CD8-positive, alpha-beta memory T cell (primary cell): Measurements from ENCODE around the gene GLCE. TPM values are rescaled to one million over a fixed set of nuclear protein-coding genes. Genes with fewer than 3 reads are reported as not detected.

Source experiments
- CTCF ChIA-PET: fragments of 350-600 bp; sonication (Branson Sonifier 250); formaldehyde crosslinking; loops from one replicate; lab custom pipeline; 2021; ENCODE audit warnings: antibody characterized with exemption; lab: Charles Lee
- POLR2A ChIA-PET: fragments of 350-600 bp; sonication (Branson Sonifier 250); formaldehyde crosslinking; loops from one replicate; lab custom pipeline; 2021; ENCODE audit warnings: antibody characterized with exemption; lab: Charles Lee
- DNase-seq, 5 donors: peaks; one replicate each; pipeline versions ENCODE4 v3.0.0 to v3.0.0-alpha.2; 2020 to 2022; ENCODE audit warnings: mixed read lengths in 1 of 5
- H3K27ac ChIP-seq: one replicate; pipeline ENCODE4 v1.7.0; 2013; ENCODE audit warnings: low read depth, mild to moderate bottlenecking, low read length, moderate library complexity
- H3K27me3 ChIP-seq: 2 replicates; pipeline ENCODE4 v1.7.0; 2013; ENCODE audit warnings: low read length, mild to moderate bottlenecking; ENCODE audit not compliant: insufficient read depth, poor library complexity, severe bottlenecking
- H3K36me3 ChIP-seq: 2 replicates; pipeline ENCODE4 v1.7.0; 2013; ENCODE audit warnings: mild to moderate bottlenecking, low read length, moderate library complexity; ENCODE audit not compliant: insufficient read depth
- H3K4me1 ChIP-seq: 2 replicates; pipeline ENCODE4 v1.7.0; 2013; ENCODE audit warnings: mild to moderate bottlenecking, low read length, moderate library complexity; ENCODE audit not compliant: insufficient read depth
- H3K4me3 ChIP-seq: 2 replicates; pipeline ENCODE4 v1.7.0; 2013; ENCODE audit warnings: mild to moderate bottlenecking, low read length
- H3K9me3 ChIP-seq: 2 replicates; pipeline ENCODE4 v1.7.0; 2013; ENCODE audit warnings: mild to moderate bottlenecking, low read length
- H3K27ac Mint-ChIP-seq, 8 donors: one replicate each; pipeline ENCODE4 v1.8.0; 2020 to 2021; ENCODE audit warnings: mixed read lengths in 8 of 8, mild to moderate bottlenecking in 6 of 8, inconsistent platforms in 3 of 8, moderate library complexity in 3 of 8
- H3K27me3 Mint-ChIP-seq, 2 donors: one replicate each; pipeline ENCODE4 v1.8.0; 2020 to 2021; ENCODE audit warnings: mixed read lengths in 2 of 2, mild to moderate bottlenecking in 1 of 2, moderate library complexity in 1 of 2
- H3K36me3 Mint-ChIP-seq, 3 donors: one replicate each; pipeline ENCODE4 v1.8.0; 2020 to 2021; ENCODE audit warnings: mixed read lengths in 3 of 3, inconsistent platforms in 1 of 3, mild to moderate bottlenecking in 1 of 3
- H3K4me1 Mint-ChIP-seq, 3 donors: one replicate each; pipeline ENCODE4 v1.8.0; 2020 to 2021; ENCODE audit warnings: mixed read lengths in 3 of 3, inconsistent platforms in 1 of 3, mild to moderate bottlenecking in 1 of 3
- H3K4me3 Mint-ChIP-seq, 7 donors: one replicate each; pipeline ENCODE4 v1.8.0; 2020 to 2021; ENCODE audit warnings: mixed read lengths in 7 of 7, mild to moderate bottlenecking in 6 of 7, moderate library complexity in 4 of 7, inconsistent platforms in 2 of 7
- H3K9me3 Mint-ChIP-seq, 5 donors: one replicate each; pipeline ENCODE4 v1.8.0; 2020 to 2022; ENCODE audit warnings: mixed read lengths in 5 of 5, mild to moderate bottlenecking in 3 of 5, moderate library complexity in 2 of 5, inconsistent platforms in 1 of 5
- polyA plus RNA-seq: library from polyadenylated mRNA; unstranded; fragments of 300-500 nt; fragmentation: Illumina TruSeq; gene quantifications from one replicate; pipeline ENCODE4 v1.2.3, GENCODE V29; 2021
- total RNA-seq, 2 experiments: library from RNA; stranded (reverse); gene quantifications; one replicate each; pipeline ENCODE4 v1.2.3, GENCODE V29; 2021

The GLCE gene
- total and polyA plus RNA-seq, 3 experiments from 2014 or later = 5.4 to 8.4 (median 5.7) TPM

- CTCF ChIA-PET = no interaction called here
Measured at GRCh38 chr15:69131362-69132220, 28.8 kb upstream of the GLCE start.

GRCh38 chr15:69132430-69132829 is 28.0 kb upstream of the GLCE start:
- H3K9me3 Mint-ChIP-seq = no peaks in the 10 kb centered on the region
- Histone ChIP-seq H3K4me1 (no peaks in the 10 kb centered on the region), H3K36me3 (no peaks in the 10 kb centered on the region), H3K4me3 (no peak overlapping the region), H3K27ac (no peak overlapping the region), H3K27me3 (no peaks in the 10 kb centered on the region), H3K9me3 (no peaks in the 10 kb centered on the region)
- H3K27me3 Mint-ChIP-seq = peaks cover 6 to 11% of the 10 kb centered on the region in 2 donors
- H3K4me3 Mint-ChIP-seq = no peak overlapping the region
- H3K36me3 Mint-ChIP-seq = no peaks in the 10 kb centered on the region
- ChIA-PET CTCF (no interaction called here), POLR2A (no interaction called here)
- no peak overlapping the region for H3K27ac Mint-ChIP-seq
- no peaks in the 10 kb centered on the region for H3K4me1 Mint-ChIP-seq
- no peak for DNase-seq

More at GRCh38 chr15:69131362-69132220, 28.8 kb upstream of the GLCE start:
- Histone ChIP-seq H3K4me1 (no peaks in the 10 kb centered on the region), H3K9me3 (no peaks in the 10 kb centered on the region), H3K4me3 (no peak overlapping the region), H3K27me3 (no peaks in the 10 kb centered on the region), H3K27ac (no peak overlapping the region), H3K36me3 (no peaks in the 10 kb centered on the region)
- H3K4me3 Mint-ChIP-seq = no peak overlapping the region
- no peak overlapping the region for H3K27ac Mint-ChIP-seq
- peaks cover 3% of the 10 kb centered on the region in 2 donors for H3K27me3 Mint-ChIP-seq
- no peaks in the 10 kb centered on the region for H3K4me1 Mint-ChIP-seq
- H3K9me3 Mint-ChIP-seq = no peaks in the 10 kb centered on the region
- no peak for DNase-seq
- H3K36me3 Mint-ChIP-seq = no peaks in the 10 kb centered on the region
- POLR2A ChIA-PET = no interaction called here

DNA sequence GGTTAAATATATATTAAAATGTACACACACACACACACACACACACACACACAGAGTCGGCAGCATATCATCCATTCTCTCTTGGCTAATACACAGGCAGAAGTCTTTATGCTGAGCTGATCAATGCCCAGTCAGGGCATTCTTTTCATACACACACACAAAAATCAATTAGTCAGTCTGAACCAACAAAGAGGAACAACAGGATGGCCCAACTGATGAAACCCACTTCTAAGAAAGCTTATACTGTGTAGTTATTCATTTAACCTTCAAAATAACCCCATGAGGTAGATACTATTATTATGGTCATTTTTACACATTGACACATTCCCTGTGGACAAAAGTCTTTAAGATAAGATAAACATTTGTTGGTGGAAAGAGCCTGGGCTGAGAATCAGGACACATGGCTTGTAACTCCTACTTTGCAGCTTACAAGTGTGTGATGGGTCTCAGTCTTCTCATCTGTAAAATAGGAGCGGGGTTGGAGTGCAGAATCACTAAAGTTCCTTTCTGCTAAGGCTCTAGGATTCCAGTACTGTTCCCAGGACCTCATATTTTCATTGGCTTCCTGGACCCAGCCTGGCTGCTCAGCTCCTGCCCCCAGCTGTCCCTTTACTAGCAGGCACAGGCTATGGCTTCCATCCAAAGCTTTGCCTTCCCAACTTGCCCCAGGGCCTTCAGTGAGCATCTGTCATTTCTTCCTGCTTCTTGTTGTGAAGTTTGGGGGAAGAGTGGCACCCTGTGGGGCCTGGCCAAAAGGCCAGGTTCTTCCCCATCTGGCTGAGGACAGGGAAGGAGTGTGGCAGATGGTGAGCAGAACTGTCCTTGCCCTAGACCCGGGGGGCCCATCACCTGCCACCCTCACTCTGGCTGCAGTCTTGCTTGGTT is 27.2 kb upstream of the GLCE start:
- no peak overlapping the region for H3K4me3 Mint-ChIP-seq
- no peaks in the 10 kb centered on the region for H3K4me1 ChIP-seq
- no peaks in the 10 kb centered on the region for H3K9me3 Mint-ChIP-seq
- H3K4me1 Mint-ChIP-seq = no peaks in the 10 kb centered on the region
- H3K4me3 ChIP-seq = no peak overlapping the region
- no peaks in the 10 kb centered on the region for H3K27me3 ChIP-seq
- H3K9me3 ChIP-seq = no peaks in the 10 kb centered on the region
- DNase-seq = no peak
- ChIA-PET POLR2A (no interaction called here), CTCF (no interaction called here)
- H3K27ac ChIP-seq = no peak overlapping the region
- H3K27me3 Mint-ChIP-seq = peaks cover 11 to 13% of the 10 kb centered on the region in 2 donors
- H3K27ac Mint-ChIP-seq = peak overlapping the region in 1 of 8 donors; percentile 17
- no peaks in the 10 kb centered on the region for H3K36me3 Mint-ChIP-seq
- no peaks in the 10 kb centered on the region for H3K36me3 ChIP-seq

DNA sequence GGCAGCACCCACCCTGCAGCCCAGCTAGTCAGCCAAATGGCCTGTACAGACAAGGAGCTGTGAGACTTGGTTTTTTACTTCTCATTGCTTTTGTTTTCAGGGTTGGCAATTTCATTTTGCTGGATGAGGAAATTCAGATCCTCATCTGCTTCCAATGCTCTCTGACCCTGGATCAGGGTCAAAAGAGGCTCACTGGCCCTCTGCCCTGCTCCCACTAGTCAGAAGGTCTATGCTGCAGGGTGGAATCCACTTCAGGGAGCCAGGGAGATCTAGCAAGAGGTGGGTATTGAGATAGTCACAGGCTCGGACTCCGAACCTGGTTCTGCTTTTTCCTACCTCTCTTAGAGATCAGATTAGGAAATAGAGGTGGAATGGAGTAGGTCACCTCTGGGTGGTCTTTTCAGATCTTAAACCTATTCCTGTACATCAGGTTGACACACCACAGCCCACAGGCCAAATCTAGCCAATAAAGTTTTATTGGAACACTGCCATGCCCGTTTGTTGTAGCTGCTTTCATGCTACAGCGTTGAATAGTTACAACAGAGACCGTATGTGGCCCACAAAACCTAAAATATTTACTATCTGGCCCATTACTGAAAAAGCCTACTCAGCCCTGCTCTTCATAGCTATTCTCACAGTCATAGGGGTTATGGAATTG is 26.4 kb upstream of the GLCE start:
- ChIA-PET POLR2A (no interaction called here), CTCF (no interaction called here)
- Histone ChIP-seq H3K27ac (no peak overlapping the region), H3K27me3 (no peaks in the 10 kb centered on the region), H3K36me3 (no peaks in the 10 kb centered on the region), H3K4me1 (no peaks in the 10 kb centered on the region), H3K9me3 (no peaks in the 10 kb centered on the region), H3K4me3 (no peak overlapping the region)
- Mint-ChIP-seq H3K4me3 (no peak overlapping the region), H3K27ac (no peak overlapping the region), H3K36me3 (no peaks in the 10 kb centered on the region), H3K9me3 (no peaks in the 10 kb centered on the region), H3K27me3 (peaks cover 11 to 18% of the 10 kb centered on the region in 2 donors), H3K4me1 (no peaks in the 10 kb centered on the region)
- DNase-seq = no peak

DNA sequence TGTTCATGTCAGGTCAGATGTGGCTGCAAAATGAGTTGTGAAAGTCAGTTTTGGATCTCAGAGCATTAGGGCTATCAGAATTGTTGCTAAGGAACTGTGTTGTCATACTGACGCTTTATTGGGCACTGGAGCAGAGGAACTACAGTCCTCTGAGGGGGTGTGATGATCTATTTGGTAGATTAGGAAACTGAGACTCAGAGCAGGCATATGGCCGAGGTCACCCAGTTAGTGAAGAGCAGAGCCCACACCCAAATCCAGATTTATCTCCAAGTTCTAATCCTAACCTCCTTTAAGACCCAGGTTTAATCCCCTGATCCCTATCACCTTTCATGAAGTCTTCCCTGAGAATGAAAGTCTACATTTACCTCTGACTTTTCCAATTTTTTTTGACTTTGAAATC is 25.6 kb upstream of the GLCE start:
- H3K27ac ChIP-seq = no peak overlapping the region
- no peaks in the 10 kb centered on the region for H3K4me1 ChIP-seq
- no peak overlapping the region for H3K4me3 ChIP-seq
- no peak for DNase-seq
- no peak overlapping the region for H3K27ac Mint-ChIP-seq
- H3K36me3 ChIP-seq = no peaks in the 10 kb centered on the region
- peaks cover 16 to 26% of the 10 kb centered on the region in 2 donors for H3K27me3 Mint-ChIP-seq
- no peaks in the 10 kb centered on the region for H3K36me3 Mint-ChIP-seq
- H3K4me1 Mint-ChIP-seq = no peaks in the 10 kb centered on the region
- POLR2A ChIA-PET = no interaction called here
- no peak overlapping the region for H3K4me3 Mint-ChIP-seq
- no peaks in the 10 kb centered on the region for H3K9me3 Mint-ChIP-seq
- CTCF ChIA-PET = no interaction called here
- H3K9me3 ChIP-seq = no peaks in the 10 kb centered on the region
- H3K27me3 ChIP-seq = no peaks in the 10 kb centered on the region

DNA sequence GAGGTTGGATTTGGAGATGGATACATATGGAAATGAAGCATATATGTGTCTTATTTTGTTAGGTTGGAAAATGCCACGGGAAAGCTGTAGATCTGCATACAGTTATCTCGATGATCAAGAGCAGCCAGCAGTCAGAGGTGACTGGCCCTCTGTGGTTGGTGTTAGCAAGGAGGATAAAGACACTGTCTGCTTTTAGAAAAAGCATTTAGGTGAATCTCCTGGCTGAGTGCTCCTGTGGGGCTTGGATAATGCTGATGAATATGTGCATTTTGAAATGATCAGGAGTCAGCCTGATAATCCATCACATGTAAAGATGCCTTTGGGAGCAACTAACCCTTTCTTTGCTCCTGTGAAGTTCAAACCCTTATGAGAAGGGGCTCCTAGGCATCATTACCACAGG is 24.9 kb upstream of the GLCE start:
- Mint-ChIP-seq H3K27me3 (peaks cover 16 to 33% of the 10 kb centered on the region in 2 donors), H3K36me3 (no peaks in the 10 kb centered on the region), H3K9me3 (no peaks in the 10 kb centered on the region), H3K27ac (no peak overlapping the region), H3K4me1 (no peaks in the 10 kb centered on the region), H3K4me3 (no peak overlapping the region)
- no peaks in the 10 kb centered on the region for H3K27me3 ChIP-seq
- no peaks in the 10 kb centered on the region for H3K9me3 ChIP-seq
- ChIA-PET CTCF (no interaction called here), POLR2A (no interaction called here)
- H3K36me3 ChIP-seq = no peaks in the 10 kb centered on the region
- no peak for DNase-seq
- H3K4me1 ChIP-seq = no peaks in the 10 kb centered on the region
- H3K27ac ChIP-seq = no peak overlapping the region
- no peak overlapping the region for H3K4me3 ChIP-seq

DNA sequence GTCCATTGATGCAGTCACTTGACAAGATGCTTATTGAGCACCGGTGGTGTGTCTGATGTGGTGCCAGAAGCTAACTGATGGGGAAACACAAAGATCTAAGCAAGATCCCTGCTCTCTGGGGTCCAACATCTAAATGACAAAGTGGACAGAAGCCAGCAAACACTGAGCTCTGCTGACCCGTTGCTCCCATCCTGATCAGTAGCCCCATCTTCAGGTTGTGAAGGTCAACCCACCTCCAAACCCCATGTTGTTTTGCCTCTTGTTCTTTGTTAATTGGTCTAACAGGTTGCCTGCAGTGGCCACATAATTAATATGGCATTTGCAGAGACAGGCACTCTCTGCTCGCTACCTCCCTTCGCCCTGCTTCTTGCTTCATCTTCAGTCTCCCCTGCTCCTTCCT is 21.5 kb upstream of the GLCE start:
- Mint-ChIP-seq H3K27ac (peak overlapping the region in 1 of 8 donors; percentile 62), H3K9me3 (peaks cover 0 to 3% (median 0%) of the 10 kb centered on the region in 5 donors), H3K4me1 (no peaks in the 10 kb centered on the region), H3K4me3 (no peak overlapping the region), H3K36me3 (peaks cover 0 to 3% (median 0%) of the 10 kb centered on the region in 3 donors), H3K27me3 (peaks cover 23 to 58% of the 10 kb centered on the region in 2 donors)
- no peaks in the 10 kb centered on the region for H3K4me1 ChIP-seq
- no peaks in the 10 kb centered on the region for H3K9me3 ChIP-seq
- no peak for DNase-seq
- POLR2A ChIA-PET = no interaction called here
- no peak overlapping the region for H3K4me3 ChIP-seq
- no peak overlapping the region for H3K27ac ChIP-seq
- no peaks in the 10 kb centered on the region for H3K36me3 ChIP-seq
- CTCF ChIA-PET = no interaction called here
- no peaks in the 10 kb centered on the region for H3K27me3 ChIP-seq
